Activated CD4-positive, CD25-positive, alpha-beta regulatory T cell treated with anti-CD3 and anti-CD28 coated beads, Interleukin-2, amount 50 U/mL, for 16 hours (primary cell): ENCODE data around the gene SCLT1.
"Not testable (repeated sequence)": the region's sequence is repeated elsewhere in the genome, so short reads cannot be mapped to it uniquely, and the experiment has no call there.

ENCODE experiments used
- DNase-seq: peaks from one replicate; pipeline ENCODE4 v3.0.0-alpha.2; 2020; ENCODE audit warnings: low read depth, low spot score

Gene SCLT1

DNA sequence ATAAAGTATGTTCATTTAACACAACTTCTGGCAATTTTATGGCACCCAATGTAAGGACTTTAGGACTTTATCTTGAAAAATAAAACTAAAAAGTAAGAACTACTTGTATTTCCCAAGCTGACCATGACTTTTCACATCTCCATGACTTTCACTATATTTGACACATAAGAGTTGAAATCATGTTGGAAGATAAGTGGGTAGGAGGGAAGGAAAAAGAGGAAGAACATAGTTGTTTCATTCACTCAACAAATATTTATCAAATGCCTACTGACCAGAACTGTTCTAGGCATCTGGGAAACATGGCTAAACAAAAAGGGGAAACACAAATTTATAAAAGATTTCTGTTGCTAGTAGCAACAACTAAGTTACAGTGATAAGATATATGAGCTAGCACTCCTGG lies 16.0 kb downstream of the SCLT1 start:
- no peak for DNase-seq

DNA sequence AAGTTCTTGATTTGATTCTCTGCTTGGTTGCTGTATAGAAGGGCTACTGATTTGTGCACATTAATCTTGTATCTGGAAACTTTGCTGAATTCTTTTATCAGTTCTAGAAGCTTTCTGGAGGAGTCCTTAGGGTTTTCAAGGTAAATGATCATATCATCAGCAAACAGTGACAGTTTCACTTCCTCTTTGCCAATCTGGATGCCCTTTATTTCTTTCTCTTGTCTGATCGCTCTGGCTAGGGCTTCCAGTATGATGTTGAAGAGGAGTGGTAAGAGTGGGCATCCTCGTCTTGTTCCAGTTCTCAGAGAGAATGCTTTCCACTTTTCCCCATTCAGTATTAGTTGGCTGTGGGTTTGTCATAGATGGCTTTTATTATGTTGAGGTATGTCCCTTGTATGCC lies 23.8 kb downstream of the SCLT1 start:
- not testable (repeated sequence) for DNase-seq

DNA sequence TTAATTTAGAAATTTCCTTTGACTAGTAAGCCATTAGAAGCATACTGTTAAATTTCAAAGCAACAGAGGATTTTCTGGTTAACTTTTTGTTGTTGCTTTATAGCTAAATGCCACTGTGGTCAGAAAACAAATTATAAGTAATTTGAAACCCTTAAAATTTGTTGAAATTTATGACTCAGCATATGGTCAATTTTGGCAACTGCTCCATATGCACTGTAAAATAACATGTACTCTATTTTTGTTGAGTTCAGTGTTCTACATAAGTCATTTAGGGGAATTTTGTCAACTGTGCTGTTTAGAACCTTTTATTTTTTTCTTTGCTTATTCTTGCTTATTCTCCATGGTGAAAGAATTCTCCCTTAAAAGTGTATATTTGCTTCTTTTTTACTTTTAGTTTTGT lies 28.6 kb downstream of the SCLT1 start:
- DNase-seq = no peak

DNA sequence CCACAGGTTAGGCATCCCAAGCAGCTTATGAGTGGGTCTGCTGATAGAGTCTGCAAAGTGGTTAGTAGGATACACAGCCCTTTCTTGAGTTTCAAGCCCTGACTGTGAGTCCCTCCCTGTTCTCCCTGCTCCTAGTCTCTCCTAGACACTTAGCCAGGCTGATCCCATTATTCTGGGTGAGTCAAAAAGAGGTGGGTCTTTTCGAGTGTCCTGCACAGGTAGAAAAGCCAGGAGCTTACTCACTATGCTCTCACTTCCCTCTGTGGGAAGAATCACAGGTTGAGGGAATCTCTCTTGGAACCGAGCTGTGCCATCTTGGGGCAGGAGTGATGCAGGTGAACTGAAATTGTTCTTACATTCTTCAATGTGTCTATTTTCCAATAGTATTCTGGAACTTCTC lies 29.7 kb downstream of the SCLT1 start:
- DNase-seq = no peak

DNA sequence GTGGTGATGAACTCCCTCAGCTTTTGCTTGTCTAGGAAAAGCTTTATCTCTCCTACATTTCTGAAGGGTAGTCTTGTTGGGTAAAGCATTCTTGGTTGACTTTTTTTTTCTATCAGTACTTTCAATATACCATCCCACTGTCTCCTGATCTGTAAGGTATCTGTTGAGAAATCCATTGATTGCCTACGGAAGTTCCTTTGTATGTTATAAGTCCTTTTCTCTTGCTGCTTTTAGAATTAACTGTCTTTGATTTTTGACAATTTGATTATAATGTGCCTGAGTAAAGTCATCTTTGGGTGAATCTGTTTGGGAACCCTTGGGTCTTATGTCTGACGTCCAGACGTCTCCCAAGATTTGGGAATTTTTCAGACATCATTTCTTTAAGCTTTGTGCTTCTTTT lies 30.8 kb downstream of the SCLT1 start:
- DNase-seq = no peak

DNA sequence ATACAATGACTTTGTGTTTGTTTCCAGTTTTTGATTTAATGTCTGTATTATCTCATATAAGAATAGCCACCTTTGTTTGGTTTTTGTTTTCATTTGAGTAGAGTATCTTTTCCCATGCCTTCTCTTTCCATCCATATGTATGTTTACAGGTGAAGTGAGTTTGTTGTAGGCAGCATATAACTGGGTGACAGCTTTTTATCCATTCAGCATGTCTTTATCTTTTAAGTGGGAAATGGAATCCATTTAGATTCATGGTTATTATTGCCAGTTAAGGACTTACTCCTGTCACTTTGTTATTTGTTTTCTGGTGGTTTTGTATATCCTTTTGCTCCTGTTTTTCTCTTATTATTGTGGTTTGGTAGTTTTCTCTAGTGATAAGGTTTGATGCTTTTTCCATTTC lies 34.3 kb downstream of the SCLT1 start:
- DNase-seq = no peak

DNA sequence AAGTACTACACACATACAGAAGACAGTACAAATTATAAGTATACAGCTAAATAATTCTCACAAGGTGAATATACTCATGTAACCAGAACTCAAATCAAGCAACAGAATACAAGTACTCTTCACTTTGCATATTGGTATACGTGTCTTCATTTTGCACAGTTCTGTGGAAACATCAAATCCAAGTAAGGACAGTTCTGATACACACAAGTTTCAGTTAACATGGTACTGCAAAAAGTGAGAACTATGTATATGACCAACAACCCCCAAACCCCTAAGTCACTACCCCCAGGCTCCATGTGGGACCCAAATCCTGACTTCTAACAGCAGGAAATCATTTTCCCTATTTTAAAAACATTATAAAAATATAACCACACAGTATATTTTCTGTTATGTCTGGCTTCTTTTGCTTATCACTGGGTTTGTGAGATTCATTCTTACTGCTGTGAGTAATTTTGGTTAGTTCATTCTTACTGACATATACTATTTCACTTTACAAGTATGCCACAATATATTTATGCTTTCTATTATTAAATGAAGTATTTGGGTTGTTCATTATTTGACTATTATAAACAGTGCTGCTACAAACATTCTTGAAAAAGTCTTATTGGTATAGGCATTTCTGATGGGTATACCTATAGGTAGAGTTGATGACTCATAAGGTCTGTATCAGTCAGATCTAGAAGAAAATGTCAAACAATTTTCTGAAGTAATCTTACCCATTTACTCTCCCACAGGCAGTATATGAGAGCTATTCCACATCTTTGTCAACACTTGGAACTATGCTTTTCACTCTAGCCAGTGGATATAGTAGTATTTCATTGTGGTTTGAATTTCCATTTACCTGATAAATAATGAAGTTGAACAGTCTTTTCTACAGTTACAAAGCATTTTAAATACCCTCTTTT lies 47.0 kb downstream of the SCLT1 start:
- DNase-seq = no peak

DNA sequence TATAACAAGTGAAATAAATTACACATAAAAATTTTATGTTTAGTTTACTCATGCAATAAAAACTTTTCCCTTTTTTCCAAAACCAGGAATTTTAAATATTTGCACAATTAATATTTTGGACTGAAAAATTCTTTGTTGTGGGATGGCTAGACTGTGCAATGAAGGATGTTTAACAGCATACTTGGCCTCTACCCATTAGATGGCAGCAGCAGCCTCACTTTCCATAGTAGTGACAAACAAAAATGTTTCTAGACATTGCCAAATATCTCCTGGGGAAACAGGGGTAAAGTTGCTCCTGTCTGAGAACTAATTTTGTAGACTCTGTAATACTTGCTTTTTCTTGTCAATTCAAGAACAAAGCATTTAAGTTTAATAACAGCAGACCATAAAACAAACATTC lies 49.8 kb downstream of the SCLT1 start:
- no peak for DNase-seq

DNA sequence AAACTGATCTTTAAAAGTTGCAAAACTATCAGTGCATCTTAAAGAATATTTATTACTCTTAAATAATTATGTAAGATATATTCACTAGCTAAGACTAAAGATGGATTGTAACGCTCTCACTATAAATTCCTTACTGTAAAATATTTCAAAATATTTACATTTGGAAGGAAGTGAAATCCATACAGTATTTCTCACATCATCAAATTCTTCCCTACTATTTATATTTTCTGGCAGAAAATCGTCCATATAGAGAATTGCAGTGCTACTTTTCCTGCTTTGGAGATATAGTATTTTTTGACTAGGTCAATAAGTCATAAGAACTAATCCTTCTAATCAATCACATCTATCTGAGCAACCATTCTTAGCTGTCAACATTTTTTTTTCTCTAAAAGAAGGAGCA lies 52.9 kb downstream of the SCLT1 start:
- DNase-seq = no peak

DNA sequence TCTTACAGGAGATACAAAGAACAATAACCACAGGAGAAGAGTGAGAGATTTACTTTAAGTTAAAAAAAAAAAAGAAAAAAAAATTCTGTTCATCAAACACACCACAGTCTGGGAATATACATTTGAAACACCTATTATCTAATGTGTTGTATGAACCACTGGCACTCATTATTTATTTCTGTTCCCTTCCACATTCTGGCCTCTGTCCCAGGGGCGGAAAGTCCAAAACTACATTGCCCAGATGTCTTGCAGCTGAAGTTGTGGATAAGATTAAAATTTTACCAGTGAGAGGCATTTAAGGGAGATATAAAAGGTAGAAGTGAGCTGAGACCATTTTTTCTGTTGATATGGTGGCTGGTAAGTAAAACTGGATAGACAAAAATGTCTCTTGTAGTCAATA lies 56.2 kb downstream of the SCLT1 start:
- DNase-seq = no peak

DNA sequence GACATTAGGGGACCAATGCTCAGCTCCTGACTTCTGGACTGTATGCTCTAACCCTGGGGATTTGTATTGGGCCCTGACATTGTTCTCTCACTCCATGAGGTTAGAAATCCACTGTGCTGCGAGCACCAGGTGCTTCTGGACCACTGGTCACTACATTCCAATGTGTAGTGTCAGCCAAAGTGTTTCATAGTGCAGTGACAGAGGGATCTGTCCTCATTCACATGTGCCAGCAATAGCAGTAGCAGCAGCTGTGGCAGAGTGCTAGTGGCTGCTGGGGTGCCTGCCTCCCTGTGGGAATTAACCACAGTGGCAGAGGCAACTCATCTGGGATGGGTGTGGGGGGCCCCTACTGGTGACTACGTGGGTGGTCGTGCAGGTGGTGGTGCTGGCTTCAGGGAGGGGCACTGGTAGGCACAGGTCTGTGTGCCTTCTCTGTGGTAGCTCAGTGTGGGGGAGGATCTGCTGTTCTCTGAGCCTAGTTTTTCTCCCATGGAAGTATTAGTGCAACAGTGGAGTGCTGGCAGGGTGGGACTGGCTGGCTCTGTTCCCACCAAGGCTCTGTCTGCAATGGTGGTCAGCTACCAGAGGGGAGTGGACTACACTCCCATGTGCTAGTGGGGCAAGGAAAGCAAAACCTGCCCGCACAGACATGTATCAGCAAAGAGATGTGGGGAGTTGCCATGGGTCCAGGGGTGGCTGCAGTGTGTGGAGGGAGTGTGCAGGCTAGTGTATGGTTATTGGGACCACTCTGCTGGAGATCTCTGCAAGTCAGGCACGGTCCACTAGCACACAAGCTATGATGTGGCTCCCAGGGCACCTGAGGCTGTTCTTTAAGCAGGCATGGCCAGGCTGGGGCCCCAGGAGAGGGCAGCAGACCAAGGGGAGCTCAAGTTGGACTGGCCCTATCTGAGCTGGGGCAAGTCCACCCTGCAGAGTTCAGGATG lies 78.5 kb downstream of the SCLT1 start:
- DNase-seq = no peak

DNA sequence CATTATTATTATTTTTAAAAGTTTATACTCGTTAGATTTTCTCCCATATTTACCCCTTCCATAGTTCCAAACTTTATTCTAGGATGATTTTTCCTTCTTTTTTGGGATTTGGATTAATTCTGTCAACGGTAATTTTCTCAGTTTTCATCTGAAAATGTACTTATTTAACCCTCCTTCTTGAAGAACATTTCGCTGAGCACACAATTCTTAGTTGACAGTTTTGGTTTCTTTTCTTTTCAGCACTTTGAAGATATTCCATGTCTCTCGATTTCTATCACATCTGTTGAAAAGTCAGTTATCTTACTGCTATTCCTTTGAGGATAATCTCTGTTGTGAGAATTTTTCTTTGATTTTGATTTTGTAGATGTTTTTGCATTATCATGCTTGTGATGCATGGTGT lies 85.2 kb downstream of the SCLT1 start:
- no peak for DNase-seq

DNA sequence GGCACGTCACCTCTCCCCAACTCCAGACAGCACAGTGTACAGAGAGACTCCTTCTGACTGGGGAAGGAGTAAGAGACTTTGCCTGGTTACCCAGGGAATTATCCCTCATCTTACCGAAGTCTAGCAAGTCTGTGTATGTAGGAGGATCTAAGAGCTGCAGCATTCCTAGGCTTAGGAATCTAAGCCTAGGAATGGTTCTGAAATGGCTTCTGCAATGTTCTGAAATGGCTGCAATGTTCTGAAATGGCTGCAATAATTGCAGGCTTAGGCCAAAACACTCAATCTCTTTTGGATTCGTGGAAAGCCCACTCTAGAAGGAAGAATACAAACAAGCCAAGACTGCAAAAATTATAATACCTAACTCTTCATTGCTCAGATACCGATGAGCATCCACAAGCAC lies 106.4 kb downstream of the SCLT1 start:
- DNase-seq = no peak

DNA sequence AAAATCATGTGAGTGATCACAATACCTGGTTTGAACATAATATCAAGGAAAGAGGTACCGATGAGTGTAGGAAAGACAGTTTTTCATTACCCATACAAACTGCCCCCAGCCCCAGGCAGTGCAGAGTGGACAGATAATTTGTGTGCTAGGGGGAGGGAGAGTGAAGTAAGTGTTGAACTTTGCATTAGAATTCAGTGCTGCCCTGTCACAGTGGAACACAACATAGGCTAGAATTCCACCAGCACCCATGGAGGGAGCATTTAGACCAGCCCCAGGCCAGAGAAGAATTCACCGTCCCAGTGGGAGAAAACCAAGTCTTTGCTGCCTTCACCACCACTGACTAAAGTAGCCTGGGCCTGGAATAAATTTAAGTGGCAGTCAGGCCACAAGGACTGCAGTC lies 107.3 kb downstream of the SCLT1 start:
- no peak for DNase-seq

DNA sequence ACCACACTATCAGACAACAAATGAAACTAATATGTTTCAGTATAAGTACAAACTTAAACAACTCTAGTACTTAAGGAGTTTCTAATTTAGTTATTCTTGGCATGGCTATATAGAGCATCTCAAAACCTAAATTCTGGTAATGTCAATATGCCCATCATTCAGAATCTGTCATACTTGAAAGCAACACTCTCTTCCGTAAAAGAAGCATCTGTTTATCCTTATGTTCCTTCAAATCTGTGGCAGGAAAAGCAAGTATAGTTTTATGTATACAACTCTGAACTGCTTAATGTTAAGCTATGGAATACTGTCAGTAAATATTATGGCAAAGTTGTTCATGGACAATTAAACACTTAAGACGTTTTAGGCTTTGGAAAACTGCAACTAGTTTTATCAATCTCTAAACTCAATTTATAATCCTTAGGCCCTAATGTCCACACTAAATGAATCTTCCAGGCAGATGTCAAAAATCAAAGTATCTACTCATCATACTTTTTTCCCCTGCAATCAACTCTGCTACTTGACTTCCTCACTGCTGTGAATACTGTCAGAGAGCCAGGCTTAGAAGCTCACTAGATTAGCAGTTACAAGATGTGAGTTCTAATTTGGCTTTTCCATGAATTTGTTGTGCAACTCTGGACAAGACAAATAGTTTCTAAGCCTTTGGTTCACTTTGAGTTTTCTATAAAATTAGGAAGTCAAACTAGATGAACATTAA lies 109.4 kb downstream of the SCLT1 start:
- no peak for DNase-seq

DNA sequence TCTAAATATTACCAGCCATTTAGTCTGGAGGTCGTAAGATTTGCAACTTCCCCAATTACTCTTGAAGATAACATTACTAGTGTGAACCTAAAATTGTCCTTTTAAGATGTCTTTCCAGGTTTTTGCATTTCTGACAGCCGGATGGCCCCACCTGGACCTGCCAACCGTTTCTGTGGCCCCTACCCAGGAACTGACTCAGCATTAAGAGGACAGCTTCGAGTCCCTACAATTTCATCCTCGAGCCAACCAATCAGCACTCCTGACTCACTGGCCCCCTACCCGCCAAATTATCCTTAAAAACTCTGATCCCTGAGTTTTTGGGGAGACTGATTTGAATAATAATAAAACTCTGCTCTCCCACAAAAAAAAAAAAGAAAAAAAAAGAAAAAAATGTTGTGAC lies 112.0 kb downstream of the SCLT1 start:
- no peak for DNase-seq

DNA sequence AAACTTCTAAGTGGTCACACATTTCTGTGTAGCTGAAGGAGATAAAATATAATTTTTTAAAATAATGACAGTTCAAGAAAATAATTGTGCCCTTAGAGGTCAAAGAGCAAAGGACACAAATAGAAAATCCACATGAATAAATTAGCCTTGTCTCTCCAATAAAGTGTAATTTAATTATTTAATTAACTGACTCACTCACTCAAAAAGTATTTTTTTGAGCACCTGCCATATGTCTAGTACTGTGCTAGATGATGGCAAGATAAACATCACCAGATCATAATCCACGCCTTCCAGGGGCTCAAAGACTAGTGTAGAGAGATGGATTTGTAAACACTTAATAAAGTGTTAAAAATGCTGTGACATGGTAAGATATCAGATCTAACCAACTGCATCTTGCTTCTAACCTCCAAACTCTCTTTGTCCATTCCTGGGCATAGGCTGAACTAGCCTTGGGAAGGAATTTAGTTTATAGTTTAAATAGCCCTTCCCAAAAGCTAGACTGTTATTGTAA lies 112.5 kb downstream of the SCLT1 start:
- no peak for DNase-seq

DNA sequence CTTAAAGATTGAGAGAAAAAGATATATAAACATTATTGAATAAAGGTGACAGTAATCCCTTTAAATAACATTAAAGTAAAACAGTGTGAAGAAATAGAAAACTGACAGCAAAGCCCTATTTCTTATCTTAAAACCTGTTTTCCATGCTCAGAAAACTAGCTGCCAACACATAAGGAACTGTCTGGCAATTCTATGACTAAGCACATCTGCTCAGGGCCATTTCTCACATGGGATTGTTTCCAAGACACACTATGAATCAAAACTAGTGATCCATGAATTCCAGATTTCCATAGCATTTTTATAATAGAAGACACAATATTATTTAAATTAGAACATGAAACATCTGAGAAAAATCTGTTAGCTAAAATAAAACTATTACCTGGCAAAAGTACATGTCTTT lies 113.4 kb downstream of the SCLT1 start:
- no peak for DNase-seq

DNA sequence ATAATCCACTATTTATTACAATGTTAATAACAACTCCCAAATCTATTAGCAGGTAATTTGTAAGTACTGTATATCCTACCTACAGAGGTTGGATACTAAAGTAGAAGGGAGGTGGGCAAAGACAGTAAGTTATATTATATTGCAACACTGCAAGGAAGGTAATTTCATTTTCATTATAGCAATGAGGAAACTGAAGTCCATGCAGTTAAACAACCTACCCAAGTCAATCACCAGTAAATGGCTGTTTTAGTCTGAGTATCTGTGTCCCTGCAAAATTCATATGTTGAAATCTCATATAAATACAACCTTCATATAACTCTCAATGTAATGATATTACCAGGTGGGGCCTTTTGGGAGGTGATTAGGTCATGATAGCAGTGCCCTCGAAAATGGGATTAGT lies 114.4 kb downstream of the SCLT1 start:
- no peak for DNase-seq

DNA sequence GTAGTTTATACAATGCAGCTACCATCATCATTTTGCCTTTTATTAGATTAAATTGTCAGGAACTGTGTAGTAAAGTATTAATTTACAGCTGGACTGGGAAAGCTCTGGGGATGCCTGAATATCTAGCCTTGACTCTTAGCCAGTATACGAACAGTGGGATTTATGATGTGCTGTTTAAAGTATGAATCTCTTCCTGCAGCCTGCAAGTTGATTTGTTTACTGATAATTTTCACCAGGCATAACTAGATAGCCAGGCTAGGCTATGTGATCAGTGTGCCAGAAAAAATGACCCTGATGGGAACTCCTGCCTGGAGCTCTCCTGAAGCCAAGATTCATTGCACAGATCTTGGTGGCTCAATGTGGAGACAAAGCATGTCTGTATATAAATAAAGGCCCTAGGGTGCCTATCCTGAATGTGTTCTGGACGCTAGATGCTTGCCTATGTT lies 119.2 kb downstream of the SCLT1 start:
- DNase-seq = no peak

DNA sequence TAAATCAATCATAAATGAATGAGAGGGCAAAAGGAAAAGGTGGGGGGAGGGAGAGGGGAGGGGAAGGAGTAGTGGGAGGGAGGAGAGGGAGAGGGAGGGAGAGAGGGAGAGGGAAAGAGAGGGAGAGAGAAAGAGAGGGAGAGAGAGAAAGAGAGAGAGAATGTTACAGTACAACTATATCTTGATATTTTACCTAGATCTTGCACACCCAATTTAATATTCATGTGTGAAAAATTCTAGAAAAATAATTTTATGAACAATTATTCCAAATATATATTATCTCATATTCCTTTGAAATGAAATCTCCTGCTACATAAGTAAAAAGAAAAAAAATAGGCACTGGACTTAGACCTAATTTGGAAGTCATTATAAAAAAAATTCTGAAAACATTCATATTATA lies 120.0 kb downstream of the SCLT1 start:
- no peak for DNase-seq

DNA sequence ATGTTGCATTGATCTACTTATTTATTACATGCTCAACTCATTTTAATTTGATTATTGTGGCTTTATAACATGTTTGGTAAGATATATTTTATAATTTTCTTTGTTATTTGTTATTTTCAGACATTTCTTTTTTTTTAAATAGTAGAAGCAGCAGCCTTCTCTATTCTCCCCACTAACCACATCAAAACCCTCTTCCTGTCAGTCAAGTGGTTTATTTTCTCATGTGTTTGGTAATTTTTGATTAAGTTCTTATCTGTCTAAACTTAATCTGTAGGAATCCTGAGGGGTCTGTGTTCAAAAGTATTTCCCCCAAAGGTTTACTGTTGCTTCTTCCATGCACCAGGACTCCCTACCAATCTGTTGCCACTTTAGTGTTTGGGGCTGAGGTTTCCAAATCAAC lies 131.9 kb downstream of the SCLT1 start:
- no peak for DNase-seq
